Activated CD4-positive, CD25-positive, alpha-beta regulatory T cell (primary cell): Measurements from ENCODE around the gene CEP63.

ENCODE experiments used
- DNase-seq, 4 experiments: peaks; one replicate each; lab custom pipeline; 2025; lab: John Stamatoyannopoulos, UW

Gene CEP63

GRCh38 chr3:134485718-134486576 is at the start of gene CEP63, which contains the start of gene ANAPC13:
CEP63 (plus strand) TSS chr3:134486057; CDS start chr3:134495321, 9,264 bp downstream.
ANAPC13 (minus strand) TSS chr3:134485985; CDS start chr3:134482904, 3,081 bp downstream.
- peak; percentile 82 to 88 (median 84) for DNase-seq

- no peak for DNase-seq
These were observed 48.6 kb upstream of the CEP63 start for GRCh38 chr3:134437211-134437752.

GRCh38 chr3:134441321-134441720 is 44.5 kb upstream of the CEP63 start:
- no peak for DNase-seq

- DNase-seq: no peak
These were observed 44.0 kb upstream of the CEP63 start for GRCh38 chr3:134441821-134442220.

GRCh38 chr3:134445095-134445494 is 40.8 kb upstream of the CEP63 start:
- DNase-seq: no peak

- DNase-seq: no peak
These were observed 40.2 kb upstream of the CEP63 start for GRCh38 chr3:134445636-134446035.

- no peak for DNase-seq
These were observed 39.1 kb upstream of the CEP63 start for GRCh38 chr3:134446800-134447199.

GRCh38 chr3:134447351-134447750 is 38.5 kb upstream of the CEP63 start:
- DNase-seq: no peak

GRCh38 chr3:134448664-134449063 is 37.2 kb upstream of the CEP63 start:
- no peak for DNase-seq

- DNase-seq: no peak
These were observed 36.6 kb upstream of the CEP63 start for GRCh38 chr3:134449277-134449676.

GRCh38 chr3:134449951-134450350 is 35.9 kb upstream of the CEP63 start:
- no peak for DNase-seq

- no peak for DNase-seq
These were observed 32.2 kb upstream of the CEP63 start for GRCh38 chr3:134453631-134454030.

- no peak for DNase-seq
These were observed 28.3 kb upstream of the CEP63 start for GRCh38 chr3:134457376-134458074.

- no peak for DNase-seq
These were observed 27.4 kb upstream of the CEP63 start for GRCh38 chr3:134458406-134458945.

- DNase-seq: no peak
These were observed 26.3 kb upstream of the CEP63 start for GRCh38 chr3:134459562-134459961.

- DNase-seq: no peak
These were observed 24.9 kb upstream of the CEP63 start for GRCh38 chr3:134460965-134461364.

- DNase-seq: no peak
These were observed 23.4 kb upstream of the CEP63 start for GRCh38 chr3:134462331-134462941.

GRCh38 chr3:134463676-134464063 is 22.2 kb upstream of the CEP63 start:
- DNase-seq: no peak

- DNase-seq: no peak
These were observed 21.7 kb upstream of the CEP63 start for GRCh38 chr3:134464064-134464688.

GRCh38 chr3:134464689-134465365 is 21.0 kb upstream of the CEP63 start:
- no peak for DNase-seq

GRCh38 chr3:134466331-134466730 is 19.5 kb upstream of the CEP63 start:
- no peak for DNase-seq
